ENCODE results near the gene CBX4.

Gene CBX4

GRCh38 chr17:79851461-79851817 lies 12.2 kb upstream of the CBX4 start:
- Histone ChIP-seq H3K4me3 (ENCODE audit: insufficient read length, low read depth) (no peak overlapping the region), H3K27me3 (ENCODE audit: insufficient read depth, insufficient read length) (peaks cover 26% of the 10 kb centered on the region), H3K9ac (ENCODE audit: insufficient read length, low read depth) (no peak overlapping the region), H3K9me3 (ENCODE audit: insufficient read depth, low read length) (no peaks in the 10 kb centered on the region), H3K36me3 (ENCODE audit: insufficient read depth, insufficient read length, low read length) (no peaks in the 10 kb centered on the region), H3K4me1 (ENCODE audit: insufficient read depth, insufficient read length) (peaks cover 19% of the 10 kb centered on the region)
- no peak for TF ChIP-seq SUZ12 (IDR thresholded peaks at IDR 0.05; ENCODE audit: extremely low read depth, insufficient read depth, insufficient read length)
- no peak for TF ChIP-seq YY1 (IDR thresholded peaks at IDR 0.05; ENCODE audit: insufficient read depth, insufficient read length)
- no peak for TF ChIP-seq ZNF274 (IDR thresholded peaks at IDR 0.05; ENCODE audit: low read depth, low read length)
- DNase-seq (ENCODE audit: low read depth, low spot score): no peak

GRCh38 chr17:79850571-79851460 lies 11.6 kb upstream of the CBX4 start:
- Histone ChIP-seq H3K27me3 (ENCODE audit: insufficient read depth, insufficient read length) (peaks cover 31% of the 10 kb centered on the region), H3K36me3 (ENCODE audit: insufficient read depth, insufficient read length, low read length) (no peaks in the 10 kb centered on the region), H3K4me1 (ENCODE audit: insufficient read depth, insufficient read length) (peaks cover 15% of the 10 kb centered on the region), H3K4me3 (ENCODE audit: insufficient read length, low read depth) (no peak overlapping the region), H3K9ac (ENCODE audit: insufficient read length, low read depth) (no peak overlapping the region), H3K9me3 (ENCODE audit: insufficient read depth, low read length) (no peaks in the 10 kb centered on the region)
- DNase-seq (ENCODE audit: low read depth, low spot score): no peak
- TF ChIP-seq SUZ12 (IDR thresholded peaks at IDR 0.05; ENCODE audit: extremely low read depth, insufficient read depth, insufficient read length): no peak
- TF ChIP-seq ZNF274 (IDR thresholded peaks at IDR 0.05; ENCODE audit: low read depth, low read length): no peak
- TF ChIP-seq YY1 (IDR thresholded peaks at IDR 0.05; ENCODE audit: insufficient read depth, insufficient read length): no peak

- DNase-seq (ENCODE audit: low read depth, low spot score): no peak
- TF ChIP-seq YY1 (IDR thresholded peaks at IDR 0.05; ENCODE audit: insufficient read depth, insufficient read length) (no peak), SUZ12 (IDR thresholded peaks at IDR 0.05; ENCODE audit: extremely low read depth, insufficient read depth, insufficient read length) (no peak), ZNF274 (IDR thresholded peaks at IDR 0.05; ENCODE audit: low read depth, low read length) (no peak)
- Histone ChIP-seq H3K4me1 (ENCODE audit: insufficient read depth, insufficient read length) (peaks cover 11% of the 10 kb centered on the region), H3K9ac (ENCODE audit: insufficient read length, low read depth) (no peak overlapping the region), H3K4me3 (ENCODE audit: insufficient read length, low read depth) (no peak overlapping the region), H3K27me3 (ENCODE audit: insufficient read depth, insufficient read length) (peaks cover 40% of the 10 kb centered on the region), H3K36me3 (ENCODE audit: insufficient read depth, insufficient read length, low read length) (no peaks in the 10 kb centered on the region), H3K9me3 (ENCODE audit: insufficient read depth, low read length) (no peaks in the 10 kb centered on the region)
Measured at GRCh38 chr17:79849953-79850352, 10.7 kb upstream of the CBX4 start.

GRCh38 chr17:79848370-79848766 lies 9.1 kb upstream of the CBX4 start:
- peaks cover 14% of the 10 kb centered on the region for H3K4me1 ChIP-seq (ENCODE audit: insufficient read depth, insufficient read length)

DNA sequence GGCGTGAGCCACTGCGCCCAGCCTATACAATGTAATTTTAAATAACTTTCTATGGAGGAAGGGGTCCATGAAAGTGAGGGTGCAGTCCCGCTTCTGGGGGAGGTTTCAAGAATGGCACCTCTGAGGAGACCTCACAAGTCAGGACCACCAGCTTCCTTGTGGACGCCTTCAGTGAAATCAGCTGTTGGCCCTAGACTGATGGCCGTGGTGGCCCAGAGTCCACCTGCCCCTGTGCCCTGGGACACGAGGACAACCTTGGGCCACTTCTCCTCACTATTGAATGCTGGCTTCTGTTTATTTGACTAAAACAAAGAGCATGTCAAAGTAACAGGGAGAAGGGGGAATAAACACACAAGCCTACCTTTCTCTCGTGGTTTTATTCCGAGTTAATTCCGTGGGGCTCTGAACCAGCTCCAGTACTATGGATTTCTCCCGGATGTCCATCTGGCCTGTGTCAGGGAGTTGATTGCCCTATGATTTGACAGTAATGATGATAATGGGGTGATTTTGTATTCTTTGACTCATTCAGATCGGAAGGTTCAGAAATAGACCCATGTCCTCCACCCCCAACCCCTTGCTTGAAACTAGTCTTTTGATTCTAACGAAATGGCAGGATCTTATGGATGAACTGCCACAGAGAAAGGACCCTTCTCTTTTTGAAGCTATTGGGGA lies 8.6 kb upstream of the CBX4 start:
- H3K27me3 ChIP-seq (ENCODE audit: insufficient read depth, insufficient read length): peaks cover 56% of the 10 kb centered on the region

More at GRCh38 chr17:79848370-79848766, 9.1 kb upstream of the CBX4 start:
- H3K9ac ChIP-seq (ENCODE audit: insufficient read length, low read depth): no peak overlapping the region
- peaks cover 51% of the 10 kb centered on the region for H3K27me3 ChIP-seq (ENCODE audit: insufficient read depth, insufficient read length)
- no peak for DNase-seq (ENCODE audit: low read depth, low spot score)
- TF ChIP-seq ZNF274 (IDR thresholded peaks at IDR 0.05; ENCODE audit: low read depth, low read length) (no peak), YY1 (IDR thresholded peaks at IDR 0.05; ENCODE audit: insufficient read depth, insufficient read length) (no peak), SUZ12 (IDR thresholded peaks at IDR 0.05; ENCODE audit: extremely low read depth, insufficient read depth, insufficient read length) (no peak)
- no peaks in the 10 kb centered on the region for H3K9me3 ChIP-seq (ENCODE audit: insufficient read depth, low read length)
- no peak overlapping the region for H3K4me3 ChIP-seq (ENCODE audit: insufficient read length, low read depth)
- no peaks in the 10 kb centered on the region for H3K36me3 ChIP-seq (ENCODE audit: insufficient read depth, insufficient read length, low read length)

GRCh38 chr17:79845601-79845949 lies 6.3 kb upstream of the CBX4 start:
- Histone ChIP-seq H3K9me3 (ENCODE audit: insufficient read depth, low read length) (peaks cover under 1% of the 10 kb centered on the region; the same call in 1 of the 2 replicates), H3K27me3 (ENCODE audit: insufficient read depth, insufficient read length) (peaks cover 78% of the 10 kb centered on the region), H3K4me1 (ENCODE audit: insufficient read depth, insufficient read length) (peaks cover 18% of the 10 kb centered on the region), H3K4me3 (ENCODE audit: insufficient read length, low read depth) (no peak overlapping the region), H3K9ac (ENCODE audit: insufficient read length, low read depth) (peak overlapping the region; percentile 44), H3K36me3 (ENCODE audit: insufficient read depth, insufficient read length, low read length) (no peaks in the 10 kb centered on the region)
- TF ChIP-seq YY1 (IDR thresholded peaks at IDR 0.05; ENCODE audit: insufficient read depth, insufficient read length): no peak
- TF ChIP-seq ZNF274 (IDR thresholded peaks at IDR 0.05; ENCODE audit: low read depth, low read length): no peak
- no peak for DNase-seq (ENCODE audit: low read depth, low spot score)

More for the DNA sequence above, 8.6 kb upstream of the CBX4 start:
- TF ChIP-seq SUZ12 (IDR thresholded peaks at IDR 0.05; ENCODE audit: extremely low read depth, insufficient read depth, insufficient read length) (no peak), ZNF274 (IDR thresholded peaks at IDR 0.05; ENCODE audit: low read depth, low read length) (no peak)
- H3K9ac ChIP-seq (ENCODE audit: insufficient read length, low read depth): no peak overlapping the region
- no peaks in the 10 kb centered on the region for H3K9me3 ChIP-seq (ENCODE audit: insufficient read depth, low read length)
- H3K4me3 ChIP-seq (ENCODE audit: insufficient read length, low read depth): no peak overlapping the region
- no peak for DNase-seq (ENCODE audit: low read depth, low spot score)
- H3K4me1 ChIP-seq (ENCODE audit: insufficient read depth, insufficient read length): peaks cover 14% of the 10 kb centered on the region
- H3K36me3 ChIP-seq (ENCODE audit: insufficient read depth, insufficient read length, low read length): no peaks in the 10 kb centered on the region

- Histone ChIP-seq H3K9me3 (ENCODE audit: insufficient read depth, low read length) (peaks cover 6% of the 10 kb centered on the region; the same call in 1 of the 2 replicates), H3K27me3 (ENCODE audit: insufficient read depth, insufficient read length) (peaks cover 84% of the 10 kb centered on the region), H3K9ac (ENCODE audit: insufficient read length, low read depth) (peak overlapping the region; percentile 44), H3K4me3 (ENCODE audit: insufficient read length, low read depth) (peak overlapping the region; percentile 62), H3K4me1 (ENCODE audit: insufficient read depth, insufficient read length) (peaks cover 20% of the 10 kb centered on the region), H3K36me3 (ENCODE audit: insufficient read depth, insufficient read length, low read length) (no peaks in the 10 kb centered on the region)
- no peak for DNase-seq (ENCODE audit: low read depth, low spot score)
- TF ChIP-seq ZNF274 (IDR thresholded peaks at IDR 0.05; ENCODE audit: low read depth, low read length): no peak
- TF ChIP-seq SUZ12 (IDR thresholded peaks at IDR 0.05; ENCODE audit: extremely low read depth, insufficient read depth, insufficient read length): no peak
- no peak for TF ChIP-seq YY1 (IDR thresholded peaks at IDR 0.05; ENCODE audit: insufficient read depth, insufficient read length)
Measured at GRCh38 chr17:79844869-79845600, 5.8 kb upstream of the CBX4 start.
